ENCODE measurements around the gene FAM20A.

FAM20A gene

DNA sequence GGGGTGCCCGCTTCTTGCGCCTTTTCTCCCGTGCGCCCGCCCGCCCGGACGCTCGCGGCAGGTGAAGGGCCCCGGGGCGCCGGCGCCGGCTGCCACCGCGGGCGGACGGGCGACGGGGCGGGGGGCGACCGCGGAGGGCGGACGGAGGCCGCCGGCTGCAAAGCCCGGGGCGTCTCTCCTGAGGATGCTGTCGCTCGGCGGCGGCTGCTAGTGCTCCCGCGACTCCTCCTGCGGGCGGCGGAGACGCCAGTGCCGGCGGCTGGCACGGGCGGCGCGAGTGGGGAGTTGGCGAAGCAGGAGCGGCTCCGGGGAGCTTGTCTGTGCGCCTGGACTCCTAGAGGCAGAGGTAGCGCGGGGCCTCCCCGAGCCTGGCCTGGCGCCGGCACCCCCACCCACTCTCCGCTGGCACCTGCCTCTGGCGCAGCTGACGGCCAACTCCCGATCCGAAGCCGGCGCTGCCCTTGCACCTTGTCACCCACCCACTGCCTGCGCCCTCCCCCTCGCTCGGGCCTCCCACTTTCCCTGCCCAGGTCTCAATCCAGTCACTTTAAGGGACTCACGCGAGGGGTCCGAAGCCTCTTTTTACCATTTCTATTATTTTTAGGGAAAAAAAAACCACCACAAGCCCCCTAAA lies at the start of gene FAM20A:
Gene FAM20A, minus strand, starts transcription at position 437 of the 634 bp plus-strand sequence. CDS start 701 bp downstream, outside the sequence.
- no peak for DNase-seq

GRCh38 chr17:68649324-68649723 lies 48.2 kb upstream of the FAM20A start:
- no peak for DNase-seq

GRCh38 chr17:68646626-68647526 lies 45.7 kb upstream of the FAM20A start:
- no peak for DNase-seq

DNA sequence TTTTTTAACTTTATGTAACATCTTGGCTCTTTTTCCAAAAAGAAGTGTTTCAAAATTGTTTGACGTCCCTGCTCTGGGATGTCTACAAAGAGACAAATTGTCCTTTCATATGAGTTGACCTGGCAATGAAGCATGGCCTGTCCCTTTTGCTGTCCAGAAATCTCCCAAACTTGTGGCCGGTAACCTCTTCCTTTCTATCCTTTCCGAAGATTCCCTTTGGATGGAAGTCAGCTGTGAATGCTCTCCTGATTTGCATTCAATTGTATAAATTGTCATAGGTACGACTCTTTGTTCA lies 40.9 kb upstream of the FAM20A start:
- no peak for DNase-seq

DNA sequence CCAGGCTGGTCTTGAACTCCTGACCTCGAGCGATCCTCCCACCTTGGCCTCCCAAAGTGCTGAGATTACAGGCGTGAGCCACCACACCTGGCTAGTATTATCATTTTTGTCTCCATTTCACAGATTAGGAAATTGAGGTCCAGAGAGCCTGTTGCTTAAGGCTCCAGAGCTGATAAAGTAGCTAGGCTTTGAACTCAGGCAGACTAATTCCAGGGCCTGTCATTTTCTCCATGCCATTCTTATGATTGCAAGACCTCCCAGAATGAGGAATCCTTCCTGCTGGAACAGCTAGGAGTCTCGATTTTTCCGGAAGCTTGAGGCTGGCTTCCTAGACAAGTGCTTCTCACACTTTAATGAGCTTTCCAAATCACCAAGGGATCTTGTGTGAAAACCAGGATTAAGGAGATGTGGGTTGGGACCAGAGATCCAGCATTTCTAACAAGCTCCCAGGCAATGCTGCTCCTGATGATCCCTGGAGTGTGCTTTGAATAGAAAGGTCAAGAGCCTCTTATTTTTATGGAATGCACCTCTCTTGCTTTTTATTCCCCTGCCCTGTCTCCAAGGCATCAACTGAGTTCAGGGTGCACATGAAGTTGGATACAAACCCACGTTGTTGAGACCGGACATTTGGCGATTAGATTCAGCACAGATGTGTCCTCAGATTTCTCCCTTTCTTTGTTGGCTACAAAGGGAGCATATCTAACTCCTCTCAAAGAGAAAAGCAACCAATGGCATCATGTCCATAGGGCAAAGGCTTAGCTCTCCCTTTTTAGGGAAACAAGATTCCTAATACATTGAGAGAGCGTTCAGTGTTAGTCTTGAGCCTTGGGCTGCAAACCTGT lies 40.3 kb upstream of the FAM20A start:
- DNase-seq, result no peak

DNA sequence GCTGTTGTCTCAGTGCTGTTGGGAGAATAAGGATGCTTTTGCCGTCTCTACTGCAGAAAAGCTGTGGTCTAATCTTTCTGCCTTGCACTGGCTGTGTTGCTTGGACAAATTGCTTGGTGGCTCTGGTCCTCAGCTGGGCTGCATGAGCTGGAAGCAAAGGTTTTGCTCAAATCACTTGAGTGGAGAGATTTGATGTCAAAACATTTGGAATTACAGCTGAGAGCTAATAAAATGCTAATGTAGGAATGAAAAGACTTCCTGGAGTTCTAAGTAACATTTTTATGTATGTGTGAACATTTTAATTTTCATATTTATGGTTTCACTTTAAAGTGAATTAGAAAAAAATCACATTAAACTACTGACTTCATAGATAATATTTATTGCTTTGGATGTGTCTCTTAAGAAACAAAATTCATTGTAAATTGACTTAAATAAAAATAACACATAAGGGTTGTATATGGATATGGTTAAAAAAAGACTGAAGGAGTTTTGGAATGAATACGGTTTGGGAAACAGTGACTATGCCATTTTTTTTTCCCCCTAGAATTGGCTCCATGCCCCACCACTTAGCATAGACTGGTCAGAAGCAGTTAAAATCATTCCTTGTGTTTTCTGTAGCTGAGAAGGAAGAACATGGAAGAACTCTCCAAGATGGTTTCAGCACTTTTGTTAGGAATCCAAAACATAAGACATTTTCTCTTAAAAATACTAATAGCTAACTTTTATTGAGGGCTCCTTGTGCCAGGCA lies 39.2 kb upstream of the FAM20A start:
- no peak for DNase-seq

DNA sequence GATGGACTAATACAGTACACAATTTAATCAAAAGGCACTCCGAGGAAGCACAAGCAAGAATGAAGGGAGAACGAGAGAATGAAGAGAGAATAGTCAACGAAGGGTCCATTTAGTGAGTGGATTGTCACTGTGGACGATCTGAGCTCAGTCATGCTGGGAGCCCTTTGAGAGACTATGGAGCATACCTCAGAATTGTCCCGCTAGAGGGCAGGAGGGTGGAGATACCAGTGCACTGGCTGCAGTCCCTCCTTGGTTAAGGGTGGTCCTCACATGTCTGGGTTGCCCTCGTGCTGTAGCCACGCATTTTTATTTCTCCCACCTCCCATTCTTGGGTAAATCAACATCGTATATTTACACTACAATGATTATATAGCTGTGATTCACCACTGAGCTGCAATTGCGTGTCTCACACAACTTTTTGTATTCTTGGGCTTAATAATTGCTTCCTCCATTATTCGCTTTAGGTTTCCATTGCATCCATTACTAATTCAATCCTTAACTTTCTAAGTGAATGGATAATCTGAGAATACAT lies 33.2 kb upstream of the FAM20A start:
- DNase-seq, result no peak

DNA sequence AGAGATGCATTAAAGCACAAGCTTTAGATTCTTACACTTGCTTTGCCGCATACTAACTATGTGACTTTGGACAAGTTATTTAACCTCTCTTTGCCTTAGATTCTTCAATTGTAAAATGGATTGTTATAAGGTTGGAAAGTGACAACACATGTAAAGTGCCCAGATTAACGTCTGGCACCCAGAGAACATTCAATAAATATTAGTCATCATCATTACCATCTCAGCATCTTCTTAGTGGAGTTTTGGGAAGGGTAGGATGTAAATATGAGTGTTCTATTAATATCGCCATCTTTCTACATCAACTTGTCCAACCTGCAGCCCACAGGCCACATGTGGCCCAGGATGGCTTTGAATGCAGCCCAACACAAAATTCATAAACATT lies 27.4 kb upstream of the FAM20A start:
- DNase-seq, result no peak

- no peak for DNase-seq
These were observed 26.9 kb upstream of the FAM20A start for GRCh38 chr17:68627956-68628575.

- DNase-seq, result no peak
These were observed 23.2 kb upstream of the FAM20A start for GRCh38 chr17:68624381-68624780.

- no peak for DNase-seq
These were observed 22.6 kb upstream of the FAM20A start for GRCh38 chr17:68623811-68624210.

DNA sequence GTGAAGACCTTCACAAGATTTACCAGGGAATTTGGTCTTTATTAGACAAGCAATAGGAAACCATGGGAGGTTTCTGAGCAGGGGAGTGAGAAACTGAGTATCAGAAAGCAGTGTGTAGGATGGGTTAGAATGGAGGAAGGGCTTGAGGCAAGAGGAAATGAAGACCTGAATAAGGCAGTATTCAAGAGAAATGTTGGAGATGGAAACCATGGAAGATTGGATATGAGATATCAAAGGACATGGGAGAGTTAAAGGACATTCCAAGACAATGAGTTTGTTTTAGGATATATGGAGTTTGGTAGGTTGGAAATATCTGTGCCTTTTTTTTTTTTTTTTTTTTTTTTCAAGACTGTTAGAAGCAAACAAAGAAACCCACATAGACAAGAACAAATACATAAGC lies 21.3 kb upstream of the FAM20A start:
- DNase-seq, result no peak

DNA sequence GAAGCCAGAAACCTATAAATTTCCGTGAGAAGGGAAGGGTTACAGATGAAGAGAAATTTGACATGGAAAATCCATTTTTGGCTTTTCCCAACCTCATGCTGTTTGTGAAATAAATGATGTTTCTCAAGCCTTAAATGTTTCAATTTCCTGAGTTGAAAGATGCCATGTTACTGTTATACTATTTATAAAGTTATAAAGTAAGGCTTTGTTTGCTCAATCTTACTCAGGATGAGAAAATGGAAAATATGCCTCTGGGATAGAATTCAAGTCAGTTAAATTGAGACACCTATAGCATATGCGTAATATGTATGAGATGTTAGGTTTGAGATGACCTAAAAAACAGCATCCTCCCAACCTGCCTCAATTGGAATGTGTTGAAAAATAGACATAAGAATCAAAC lies 19.9 kb upstream of the FAM20A start:
- no peak for DNase-seq

- no peak for DNase-seq
These were observed 15.2 kb upstream of the FAM20A start for GRCh38 chr17:68616334-68616733.

GRCh38 chr17:68614718-68615117 lies 13.6 kb upstream of the FAM20A start:
- DNase-seq, result no peak

DNA sequence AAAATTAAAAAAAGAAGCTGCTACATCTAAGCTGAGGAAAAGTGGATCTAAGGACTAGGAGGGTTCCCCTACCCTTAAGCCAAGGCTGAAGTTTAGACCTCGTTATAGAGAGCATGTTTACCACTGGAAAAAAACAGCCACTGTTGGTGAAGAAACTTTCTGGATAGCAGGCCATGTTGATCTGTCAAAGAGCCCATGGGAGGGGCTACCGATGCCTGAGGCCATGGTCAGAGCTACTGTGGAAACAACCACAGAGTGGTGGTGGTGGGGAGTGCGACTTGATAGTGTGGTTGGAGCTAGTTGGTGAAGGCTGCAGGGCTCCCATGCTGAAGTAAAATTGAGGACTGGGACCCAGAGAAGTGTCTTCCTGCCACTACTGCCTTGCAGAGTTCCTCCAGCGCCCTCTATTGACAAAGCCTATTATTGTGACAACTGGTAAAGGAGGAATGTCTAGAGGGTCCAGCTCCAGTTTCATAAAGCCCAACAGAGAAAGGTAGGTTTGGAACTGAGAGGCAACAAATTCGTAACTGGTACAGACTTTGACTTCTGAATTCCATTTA lies 12.7 kb upstream of the FAM20A start:
- no peak for DNase-seq

DNA sequence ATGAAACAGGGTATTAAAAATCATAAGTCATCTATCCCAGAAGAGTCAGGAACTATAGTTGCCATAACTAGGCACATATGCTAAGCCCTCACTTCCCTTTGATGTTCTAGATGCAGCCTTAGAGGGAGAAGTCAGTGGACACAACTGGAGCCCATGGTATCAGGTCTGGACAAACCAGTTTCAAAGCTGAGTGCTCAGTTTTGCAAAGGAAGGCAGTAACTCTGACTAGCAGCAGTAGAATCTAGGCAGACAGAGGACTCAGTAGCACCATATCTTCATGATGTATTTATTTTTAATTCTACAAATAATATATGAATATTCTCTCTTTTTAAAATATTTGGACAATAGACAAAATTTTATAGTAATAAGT lies 11.7 kb upstream of the FAM20A start:
- DNase-seq, result no peak

DNA sequence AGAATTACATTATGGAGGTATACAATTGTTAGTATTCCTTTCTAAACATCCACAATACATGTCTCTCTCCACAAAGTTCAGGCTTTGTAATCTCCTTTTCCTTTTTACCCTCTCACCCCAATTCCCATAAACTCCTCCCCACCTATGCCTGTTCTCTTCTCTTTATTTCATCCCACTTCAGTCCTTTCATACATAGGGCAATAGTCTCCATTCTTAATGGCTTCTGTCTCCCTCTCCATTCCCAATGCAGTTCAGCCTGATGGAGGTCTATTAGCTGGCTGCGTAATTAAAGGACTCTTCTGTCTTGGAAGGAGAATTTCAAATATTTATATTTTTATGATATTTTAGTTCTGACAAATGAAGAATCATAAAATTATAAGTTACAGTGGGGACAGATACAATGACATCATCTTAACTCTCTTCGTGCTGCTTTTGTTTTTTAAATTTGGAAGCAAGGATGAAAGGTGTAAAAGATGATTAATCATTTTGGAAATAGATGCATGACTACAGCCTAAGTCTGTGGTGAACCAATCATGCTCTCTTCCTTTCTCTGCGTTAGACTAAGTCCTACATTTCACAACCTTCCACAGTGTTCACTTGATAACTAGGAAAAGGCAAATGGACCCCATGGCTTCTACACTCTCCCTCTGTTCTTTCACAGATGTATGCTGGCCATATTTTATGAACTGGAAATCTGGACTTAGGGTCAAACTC lies 11.2 kb upstream of the FAM20A start:
- DNase-seq, result no peak

- no peak for DNase-seq
These were observed 10.4 kb upstream of the FAM20A start for GRCh38 chr17:68611353-68612208.

DNA sequence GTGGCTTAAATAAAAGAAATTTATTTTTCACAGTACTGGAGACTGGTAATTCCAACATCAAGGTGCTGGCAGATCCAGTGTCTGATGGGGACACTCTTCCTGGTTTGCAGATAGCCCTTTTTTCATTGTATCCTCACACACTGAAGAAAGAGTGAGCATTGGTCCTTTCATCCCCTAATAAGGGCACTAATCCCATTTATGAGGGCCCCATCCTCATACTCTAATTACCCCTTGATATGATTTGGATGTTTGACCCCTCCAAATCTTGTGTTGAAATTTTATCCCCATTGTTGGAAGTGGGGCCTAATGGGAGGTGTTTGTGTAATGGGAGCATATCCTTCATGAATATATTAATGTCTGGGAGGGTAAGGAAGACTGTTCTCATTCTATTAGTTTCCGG lies 9.4 kb upstream of the FAM20A start:
- DNase-seq, result no peak

Data from activated CD4-positive, CD25-positive, alpha-beta regulatory T cell treated with anti-CD3 and anti-CD28 coated beads, Interleukin-2, amount 50 U/mL, for 72 hours (primary cell).